ENCODE results near the gene ZNF80. TPM values are rescaled to one million over a fixed set of nuclear protein-coding genes. Genes with fewer than 3 reads are reported as not detected.
"Not testable (repeated sequence)": the region's sequence is repeated elsewhere in the genome, so short reads cannot be mapped to it uniquely, and the experiment has no call there.

The ZNF80 gene
- total and polyA plus RNA-seq, 2 of the 13 experiments (the other 11 are each of a cell fraction or from before 2014, with no cell fraction given) = not detected

GRCh38 chr3:114284644-114285043 is 47.3 kb upstream of the ZNF80 start:
- intact Hi-C loops (cut with micrococcal nuclease; ENCODE audit: unreplicated experiment) (no loop called here), in situ Hi-C loops (cut with HindIII; ENCODE audit: extremely low pct_ligation_motif_present, low pct_unique_long_range_greater_than_20kb) (no loop called here)
- Histone ChIP-seq H3K27ac (ENCODE audit: extremely low read length, insufficient read depth, low read length) (no peak overlapping the region), H3K36me3 (replicated peaks in 1 of 2; ENCODE audit: control insufficient read depth in 1 of 2, insufficient read depth in 2 of 2, low read length in 2 of 2) (no peaks in the 10 kb centered on the region), H3K4me1 (ENCODE audit: insufficient read depth, low read length) (no peaks in the 10 kb centered on the region), H3K9me3 (ENCODE audit: low read length) (no peaks in the 10 kb centered on the region), H3K4me2 (ENCODE audit: low read depth, low read length) (no peak overlapping the region), H3K79me2 (ENCODE audit: insufficient read depth, low read length) (no peaks in the 10 kb centered on the region), H2AFZ (ENCODE audit: low read length) (no peak overlapping the region), H3K27me3 (ENCODE audit: control insufficient read depth in 1 of 2, insufficient read depth in 2 of 2, low read length in 2 of 2) (no peaks in the 10 kb centered on the region; a peak in 1 of 5 replicates), H3K9ac (ENCODE audit: insufficient read depth, low read depth, low read length) (no peak overlapping the region), H4K20me1 (ENCODE audit: insufficient read depth, low read length) (no peaks in the 10 kb centered on the region), H3K4me3 (replicated peaks in 1 of 3; ENCODE audit: insufficient read depth in 1 of 3, low read depth in 2 of 3, low read length in 3 of 3) (no peak overlapping the region)
- TF ChIP-seq CEBPB (IDR thresholded peaks at IDR 0.05; ENCODE audit: borderline replicate concordance, low read depth, low read length) (peak; percentile 70; the same call in 1 of the 2 replicates), ZNF142 (CRISPR knock-in tag; IDR thresholded peaks at IDR 0.05) (no peak)
- BruUV-seq (replicated peaks) = no TSS peak
- ChIA-PET CTCF (ENCODE audit: low intra/inter-chr PET ratio, low total read pairs) (no interaction called here), POLR2A (no interaction called here)
- ATAC-seq = no peak
- no peak for DNase-seq (ENCODE audit: low spot score)
- no peak for FAIRE-seq
- 8% methylated on average over 1 of the region's 1 CpG for WGBS (ENCODE audit: low lambda C conversion rate)

- WGBS (ENCODE audit: low lambda C conversion rate) = 62% methylated on average over 9 of the region's 26 CpGs
- H3K27ac ChIP-seq (ENCODE audit: extremely low read length, insufficient read depth, low read length); H3K27me3 ChIP-seq (ENCODE audit: control insufficient read depth in 1 of 2, insufficient read depth in 2 of 2, low read length in 2 of 2); H3K36me3 ChIP-seq (replicated peaks in 1 of 2; ENCODE audit: control insufficient read depth in 1 of 2, insufficient read depth in 2 of 2, low read length in 2 of 2); BruUV-seq (replicated peaks); H3K9ac ChIP-seq (ENCODE audit: insufficient read depth, low read depth, low read length); H4K20me1 ChIP-seq (ENCODE audit: insufficient read depth, low read length); H3K4me1 ChIP-seq (ENCODE audit: insufficient read depth, low read length); in situ Hi-C loops (cut with HindIII; ENCODE audit: extremely low pct_ligation_motif_present, low pct_unique_long_range_greater_than_20kb); H3K9me3 ChIP-seq (ENCODE audit: low read length); H3K4me3 ChIP-seq (replicated peaks in 1 of 3; ENCODE audit: insufficient read depth in 1 of 3, low read depth in 2 of 3, low read length in 3 of 3); FAIRE-seq; POLR2A ChIA-PET; H2AFZ ChIP-seq (ENCODE audit: low read length); intact Hi-C loops (cut with micrococcal nuclease; ENCODE audit: unreplicated experiment); CTCF ChIA-PET (ENCODE audit: low intra/inter-chr PET ratio, low total read pairs); DNase-seq (ENCODE audit: low spot score); ATAC-seq; H3K79me2 ChIP-seq (ENCODE audit: insufficient read depth, low read length); H3K4me2 ChIP-seq (ENCODE audit: low read depth, low read length): not testable (repeated sequence)
Observed at GRCh38 chr3:114276856-114277255, 39.5 kb upstream of the ZNF80 start.

All from HepG2 (cell line).